Measurements from ENCODE around the gene TRDN.
A peak's percentile ranks its signal among the peaks of the same experiment; 100 is the strongest.

The TRDN gene

DNA sequence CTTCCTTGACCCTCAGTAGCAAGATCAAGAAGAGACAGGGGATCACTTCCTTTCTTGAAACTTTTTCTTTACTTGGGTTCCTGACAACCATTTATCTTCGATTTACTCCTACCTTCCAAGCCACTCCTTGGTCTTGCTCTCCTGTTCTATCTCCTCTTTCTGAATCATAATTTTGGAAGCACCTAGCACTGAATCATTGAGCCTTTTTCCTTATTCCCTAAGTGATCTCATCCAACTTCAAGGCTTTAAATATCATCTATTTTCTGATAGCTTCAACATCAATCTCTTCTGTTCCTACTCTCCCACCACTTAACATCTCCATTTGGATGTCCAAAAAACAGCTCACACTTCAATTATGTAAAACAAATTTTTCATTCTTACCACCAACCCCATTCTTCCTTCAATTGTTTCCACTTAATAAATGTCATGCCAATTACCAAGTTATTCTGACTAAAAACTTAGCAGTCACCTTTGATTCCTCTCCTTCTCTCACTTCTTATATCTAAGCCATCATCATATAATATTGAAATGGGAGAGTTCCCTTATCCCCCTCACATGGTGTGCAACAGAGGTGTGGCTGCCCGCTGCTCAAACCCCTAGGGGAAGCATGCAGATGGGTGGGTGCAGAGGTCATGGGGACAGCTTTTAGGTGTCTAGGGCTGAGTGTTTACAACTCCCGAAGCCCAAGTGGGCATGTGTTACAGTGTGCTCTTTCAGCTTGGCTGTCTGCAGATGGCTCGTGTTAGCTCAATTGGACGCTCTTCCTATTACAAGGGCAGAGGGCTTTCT is 23.4 kb upstream of the TRDN start:
- no peak overlapping the region for H3K4me3 ChIP-seq (ENCODE audit: low read depth, low read length, poor library complexity, severe bottlenecking)
- no peaks in the 10 kb centered on the region for H3K79me2 ChIP-seq (ENCODE audit: insufficient read depth, low read length)
- 0 out of 2 replicates have a peak, but pooled peaks cover 2% of the 10 kb centered on the region for H3K27me3 ChIP-seq (ENCODE audit: insufficient read depth, low read length)
- H3K27ac ChIP-seq (ENCODE audit: low read depth, low read length, poor library complexity, severe bottlenecking): no peak overlapping the region
- no peaks in the 10 kb centered on the region for H3K9me3 ChIP-seq (ENCODE audit: low read length)
- TF ChIP-seq CTCF (IDR thresholded peaks at IDR 0.05; ENCODE audit: low read length) (no peak), EZH2 (IDR thresholded peaks at IDR 0.05; ENCODE audit: borderline replicate concordance, low read length) (no peak)
- H3K4me2 ChIP-seq (ENCODE audit: low read length): no peak overlapping the region
- no peaks in the 10 kb centered on the region for H4K20me1 ChIP-seq (ENCODE audit: insufficient read depth, low read length)
- H3K9me2 ChIP-seq (ENCODE audit: low read depth, low read length): no peaks in the 10 kb centered on the region
- H2AFZ ChIP-seq (ENCODE audit: low read length): no peak overlapping the region
- H3K9ac ChIP-seq (ENCODE audit: low read length): no peak overlapping the region
- H3K4me1 ChIP-seq (ENCODE audit: insufficient read depth, low read length, severe bottlenecking): peaks cover 4% of the 10 kb centered on the region
- no peaks in the 10 kb centered on the region for H3F3A ChIP-seq (ENCODE audit: insufficient read depth, low read length)
- no peaks in the 10 kb centered on the region for H3K36me3 ChIP-seq (ENCODE audit: insufficient read depth, low read length)

- Histone ChIP-seq H3K36me3 (ENCODE audit: insufficient read depth, low read length) (no peaks in the 10 kb centered on the region), H3K9me2 (ENCODE audit: low read depth, low read length) (no peaks in the 10 kb centered on the region), H3K79me2 (ENCODE audit: insufficient read depth, low read length) (no peaks in the 10 kb centered on the region), H3K4me2 (ENCODE audit: low read length) (no peak overlapping the region), H3F3A (ENCODE audit: insufficient read depth, low read length) (no peaks in the 10 kb centered on the region), H4K20me1 (ENCODE audit: insufficient read depth, low read length) (no peaks in the 10 kb centered on the region), H3K27me3 (ENCODE audit: insufficient read depth, low read length) (0 out of 2 replicates have a peak, but pooled peaks cover 2% of the 10 kb centered on the region), H3K4me1 (ENCODE audit: insufficient read depth, low read length, severe bottlenecking) (peaks cover 4% of the 10 kb centered on the region), H3K27ac (ENCODE audit: low read depth, low read length, poor library complexity, severe bottlenecking) (no peak overlapping the region), H3K9me3 (ENCODE audit: low read length) (no peaks in the 10 kb centered on the region), H3K4me3 (ENCODE audit: low read depth, low read length, poor library complexity, severe bottlenecking) (no peak overlapping the region), H2AFZ (ENCODE audit: low read length) (no peak overlapping the region), H3K9ac (ENCODE audit: low read length) (no peak overlapping the region)
- no peak for TF ChIP-seq EZH2 (IDR thresholded peaks at IDR 0.05; ENCODE audit: borderline replicate concordance, low read length)
- TF ChIP-seq CTCF (IDR thresholded peaks at IDR 0.05; ENCODE audit: low read length): no peak
Measured at GRCh38 chr6:123658848-123659247, 22.1 kb upstream of the TRDN start.

GRCh38 chr6:123655521-123656306 is 19.0 kb upstream of the TRDN start:
- H3K9ac ChIP-seq (ENCODE audit: low read length): no peak overlapping the region
- H4K20me1 ChIP-seq (ENCODE audit: insufficient read depth, low read length): no peaks in the 10 kb centered on the region
- H3K4me3 ChIP-seq (ENCODE audit: low read depth, low read length, poor library complexity, severe bottlenecking): peak overlapping the region; percentile 42
- H2AFZ ChIP-seq (ENCODE audit: low read length): 0 out of 2 replicates have a peak overlapping the region, but pooled peaks have one; percentile 41
- no peaks in the 10 kb centered on the region for H3K27me3 ChIP-seq (ENCODE audit: insufficient read depth, low read length)
- H3K4me2 ChIP-seq (ENCODE audit: low read length): peak overlapping the region; percentile 56
- TF ChIP-seq EZH2 (IDR thresholded peaks at IDR 0.05; ENCODE audit: borderline replicate concordance, low read length): no peak
- TF ChIP-seq CTCF (IDR thresholded peaks at IDR 0.05; ENCODE audit: low read length): no peak
- H3F3A ChIP-seq (ENCODE audit: insufficient read depth, low read length): no peaks in the 10 kb centered on the region
- H3K4me1 ChIP-seq (ENCODE audit: insufficient read depth, low read length, severe bottlenecking): peaks cover 4% of the 10 kb centered on the region
- no peak overlapping the region for H3K27ac ChIP-seq (ENCODE audit: low read depth, low read length, poor library complexity, severe bottlenecking)
- no peaks in the 10 kb centered on the region for H3K9me2 ChIP-seq (ENCODE audit: low read depth, low read length)
- H3K79me2 ChIP-seq (ENCODE audit: insufficient read depth, low read length): no peaks in the 10 kb centered on the region
- H3K9me3 ChIP-seq (ENCODE audit: low read length): no peaks in the 10 kb centered on the region
- H3K36me3 ChIP-seq (ENCODE audit: insufficient read depth, low read length): no peaks in the 10 kb centered on the region
